Neural cell (in vitro differentiated cells): ENCODE measurements around the gene JMJD7. TPM values are rescaled to one million over a fixed set of nuclear protein-coding genes. Genes with fewer than 3 reads are reported as not detected.

Experiments
- H2AFZ ChIP-seq: fragments of 200-600, 300-800 bp; sonication (generic), shearing (Covaris generic); 2 replicates; pipeline ENCODE4 v1.6.0; 2014; ENCODE audit warnings: low read depth, mild to moderate bottlenecking, antibody characterized with exemption, low read length, moderate library complexity
- H3F3A ChIP-seq: fragments of 200-600 bp; shearing (Covaris generic); 2 replicates; pipeline ENCODE4 v1.6.1; 2016; ENCODE audit warnings: mild to moderate bottlenecking, moderate library complexity, mixed read lengths, antibody characterized with exemption, low read length; ENCODE audit not compliant: insufficient read depth, poor library complexity, severe bottlenecking
- H3K27ac ChIP-seq: fragments of 200-600, 300-800 bp; sonication (generic), shearing (Covaris generic); 2 replicates; pipeline ENCODE4 v1.5.1; 2014; ENCODE audit warnings: mild to moderate bottlenecking, low read length, moderate library complexity
- H3K27me3 ChIP-seq: fragments of 300-800, 200-600 bp; sonication (generic), shearing (Covaris generic); 2 replicates; pipeline ENCODE4 v1.6.0; 2014; ENCODE audit warnings: mild to moderate bottlenecking, low read depth, low read length, moderate library complexity; ENCODE audit not compliant: insufficient read depth
- H3K36me3 ChIP-seq: fragments of 300-800, 200-600 bp; sonication (generic), shearing (Covaris generic); 2 replicates; pipeline ENCODE4 v1.5.1; 2014; ENCODE audit warnings: mild to moderate bottlenecking, antibody characterized with exemption, low read length, moderate library complexity; ENCODE audit not compliant: insufficient read depth
- H3K4me2 ChIP-seq: fragments of 300-800, 200-600 bp; sonication (generic), shearing (Covaris generic); 2 replicates; pipeline ENCODE4 v1.6.0; 2014; ENCODE audit warnings: mild to moderate bottlenecking, low read length
- H3K4me3 ChIP-seq: fragments of 300-800, 200-600 bp; sonication (generic), shearing (Covaris generic); 2 replicates; pipeline ENCODE4 v1.5.1; 2014; ENCODE audit warnings: mild to moderate bottlenecking, low read length, moderate library complexity
- H3K79me2 ChIP-seq: fragments of 200-600 bp; shearing (Covaris generic); replicated peaks from 2 replicates; pipeline ENCODE4 v1.6.0; 2014; ENCODE audit warnings: mild to moderate bottlenecking, low read length, moderate library complexity; ENCODE audit not compliant: insufficient read depth
- H3K9ac ChIP-seq: fragments of 300-800, 200-600 bp; sonication (generic), shearing (Covaris generic); 2 replicates; pipeline ENCODE4 v1.6.1; 2016; ENCODE audit warnings: mild to moderate bottlenecking, low read length, mixed read lengths
- H3K9me2 ChIP-seq: fragments of 200-600 bp; shearing (Covaris generic); 2 replicates; pipeline ENCODE4 v1.6.1; 2016; ENCODE audit warnings: mild to moderate bottlenecking, low read length, mixed read lengths; ENCODE audit not compliant: insufficient read depth
- H3K9me3 ChIP-seq: fragments of 200-600, 300-800 bp; sonication (generic), shearing (Covaris generic); 2 replicates; pipeline ENCODE4 v1.6.1; 2016; ENCODE audit warnings: mild to moderate bottlenecking, mixed run types, low read length, moderate library complexity, mixed read lengths
- H4K20me1 ChIP-seq: fragments of 200-600 bp; shearing (Covaris generic); 2 replicates; pipeline ENCODE4 v1.6.1; 2016; ENCODE audit warnings: mild to moderate bottlenecking, mixed run types; ENCODE audit not compliant: insufficient read depth
- CTCF ChIP-seq: fragments of 450-650 bp; IDR thresholded peaks from 2 replicates; pipeline ENCODE4 v1.5.1; 2014; ENCODE audit warnings: antibody characterized with exemption, mild to moderate bottlenecking, moderate library complexity; ENCODE audit not compliant: poor library complexity, severe bottlenecking
- EP300 ChIP-seq: fragments of 450-650 bp; conservative IDR thresholded peaks from 2 replicates; pipeline ENCODE4 v1.6.1; 2014; ENCODE audit warnings: antibody characterized with exemption, mild to moderate bottlenecking, moderate library complexity; ENCODE audit not compliant: poor library complexity, severe bottlenecking
- EZH2 ChIP-seq: fragments of 200-600, 300-800 bp; shearing (Covaris generic), sonication (generic); IDR thresholded peaks from 2 replicates; pipeline ENCODE4 v1.6.1; 2014; ENCODE audit warnings: antibody characterized with exemption, low read length, borderline replicate concordance, mild to moderate bottlenecking; ENCODE audit not compliant: insufficient read depth, poor library complexity, severe bottlenecking
- MXI1 ChIP-seq: fragments of 450-650 bp; conservative IDR thresholded peaks from 2 replicates; pipeline ENCODE4 v1.6.1; 2014; ENCODE audit warnings: antibody characterized with exemption, mild to moderate bottlenecking; ENCODE audit not compliant: poor library complexity, severe bottlenecking
- POLR2AphosphoS5 ChIP-seq: IDR thresholded peaks from 2 replicates; pipeline ENCODE4 v1.6.1; 2012
- RAD21 ChIP-seq: fragments of 450-650 bp; conservative IDR thresholded peaks from 2 replicates; pipeline ENCODE4 v1.6.1; 2014; ENCODE audit warnings: antibody characterized with exemption, mild to moderate bottlenecking, moderate library complexity
- REST ChIP-seq: IDR thresholded peaks from 2 replicates; pipeline ENCODE4 v1.6.1; 2012; ENCODE audit warnings: borderline replicate concordance
- SMC3 ChIP-seq: fragments of 450-650 bp; conservative IDR thresholded peaks from 2 replicates; pipeline ENCODE4 v1.6.1; 2014; ENCODE audit warnings: antibody characterized with exemption, mild to moderate bottlenecking, moderate library complexity; ENCODE audit not compliant: poor library complexity
- polyA plus RNA-seq: library from polyadenylated mRNA; depleted of rRNA; stranded (reverse); fragments of >200 nt; gene quantifications from 2 replicates; pipeline ENCODE4 v1.2.3, GENCODE V29; 2014

The JMJD7 gene
- polyA plus RNA-seq, 1 donor from 2014 or later, result 14.0 TPM

- no peak overlapping the region for H3K4me2 ChIP-seq
- no peak overlapping the region for H3K4me3 ChIP-seq
- TF ChIP-seq REST, result no peak
- H3K9me3 ChIP-seq, result no peaks in the 10 kb centered on the region
- H3K9me2 ChIP-seq, result no peaks in the 10 kb centered on the region
- no peaks in the 10 kb centered on the region for H3F3A ChIP-seq
- H3K36me3 ChIP-seq, result no peaks in the 10 kb centered on the region
- H3K79me2 ChIP-seq, result no peaks in the 10 kb centered on the region
- H2AFZ ChIP-seq, result no peak overlapping the region
- no peak overlapping the region for H3K27ac ChIP-seq
- no peaks in the 10 kb centered on the region for H3K27me3 ChIP-seq
- no peaks in the 10 kb centered on the region for H4K20me1 ChIP-seq
- no peak overlapping the region for H3K9ac ChIP-seq
These were observed 32.3 kb downstream of the JMJD7 start for GRCh38 chr15:41860049-41860828.

DNA sequence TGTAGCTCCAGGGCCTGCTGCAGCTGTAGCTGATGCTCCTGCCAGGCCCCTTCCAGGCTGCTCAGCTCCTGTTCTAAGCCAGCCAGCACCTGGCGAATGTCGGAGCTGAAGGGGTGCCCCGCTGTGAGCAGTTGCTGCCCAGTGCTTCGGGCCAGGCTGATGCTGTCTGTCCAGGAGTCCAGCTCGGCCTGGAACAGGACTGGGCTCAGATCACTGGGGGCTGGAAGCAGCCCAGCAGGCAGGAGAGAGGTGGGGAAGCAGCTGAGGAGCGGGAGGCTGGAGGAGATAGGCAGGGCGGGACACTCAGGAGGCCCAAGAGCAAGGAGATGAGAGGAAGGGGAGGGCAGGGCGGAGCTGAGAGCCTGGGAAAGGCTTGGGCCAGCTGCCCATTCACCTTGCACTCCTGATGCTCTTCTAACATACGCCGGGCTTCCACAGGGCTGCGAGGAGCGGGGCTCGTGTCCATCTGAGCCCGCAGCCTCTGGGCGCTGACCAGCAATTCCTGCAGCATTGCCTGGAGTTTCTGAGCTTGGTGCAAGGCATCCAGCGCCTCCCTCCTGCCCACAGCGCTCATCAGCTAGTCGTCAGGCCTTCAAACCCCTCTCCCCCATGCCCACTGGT lies 34.0 kb downstream of the JMJD7 start:
- Histone ChIP-seq H3K9me2 (no peaks in the 10 kb centered on the region), H3K9me3 (no peaks in the 10 kb centered on the region)

More for the DNA sequence above, 34.0 kb downstream of the JMJD7 start:
- TF ChIP-seq REST (no peak), EP300 (no peak), MXI1 (no peak), EZH2 (no peak), RAD21 (no peak), POLR2AphosphoS5 (no peak), CTCF (no peak), SMC3 (no peak)
- no peaks in the 10 kb centered on the region for H3F3A ChIP-seq
- H3K79me2 ChIP-seq, result no peaks in the 10 kb centered on the region
- no peaks in the 10 kb centered on the region for H3K36me3 ChIP-seq
- no peak overlapping the region for H3K4me2 ChIP-seq
- no peaks in the 10 kb centered on the region for H4K20me1 ChIP-seq
- no peak overlapping the region for H3K4me3 ChIP-seq
- H3K27me3 ChIP-seq, result no peaks in the 10 kb centered on the region
- no peak overlapping the region for H3K27ac ChIP-seq
- H2AFZ ChIP-seq, result no peak overlapping the region
- no peak overlapping the region for H3K9ac ChIP-seq
